ENCODE data around the gene BNIP3.

BNIP3 gene

DNA sequence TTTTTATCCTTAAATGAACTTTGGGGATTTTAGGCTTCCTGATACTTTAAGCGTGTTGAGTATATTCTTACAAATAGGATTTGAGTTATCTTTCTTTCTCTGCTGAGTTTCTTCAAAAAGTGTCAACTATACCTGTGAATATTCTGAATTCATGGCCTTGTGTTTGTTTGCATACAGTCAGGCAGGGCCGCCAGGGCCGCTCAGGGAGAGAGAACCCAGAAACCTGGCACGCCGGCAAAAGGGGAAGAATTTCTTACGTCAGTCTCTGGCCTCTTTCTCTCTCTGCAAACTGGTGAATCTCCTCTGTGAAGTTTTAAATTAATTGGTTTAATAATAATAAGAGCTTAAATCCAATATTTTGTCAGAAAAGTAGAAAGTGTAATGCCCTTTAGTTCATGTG is 29.3 kb upstream of the BNIP3 start:
- TF ChIP-seq, protein P1, sequence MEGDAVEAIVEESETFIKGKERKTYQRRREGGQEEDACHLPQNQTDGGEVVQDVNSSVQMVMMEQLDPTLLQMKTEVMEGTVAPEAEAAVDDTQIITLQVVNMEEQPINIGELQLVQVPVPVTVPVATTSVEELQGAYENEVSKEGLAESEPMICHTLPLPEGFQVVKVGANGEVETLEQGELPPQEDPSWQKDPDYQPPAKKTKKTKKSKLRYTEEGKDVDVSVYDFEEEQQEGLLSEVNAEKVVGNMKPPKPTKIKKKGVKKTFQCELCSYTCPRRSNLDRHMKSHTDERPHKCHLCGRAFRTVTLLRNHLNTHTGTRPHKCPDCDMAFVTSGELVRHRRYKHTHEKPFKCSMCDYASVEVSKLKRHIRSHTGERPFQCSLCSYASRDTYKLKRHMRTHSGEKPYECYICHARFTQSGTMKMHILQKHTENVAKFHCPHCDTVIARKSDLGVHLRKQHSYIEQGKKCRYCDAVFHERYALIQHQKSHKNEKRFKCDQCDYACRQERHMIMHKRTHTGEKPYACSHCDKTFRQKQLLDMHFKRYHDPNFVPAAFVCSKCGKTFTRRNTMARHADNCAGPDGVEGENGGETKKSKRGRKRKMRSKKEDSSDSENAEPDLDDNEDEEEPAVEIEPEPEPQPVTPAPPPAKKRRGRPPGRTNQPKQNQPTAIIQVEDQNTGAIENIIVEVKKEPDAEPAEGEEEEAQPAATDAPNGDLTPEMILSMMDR (IDR thresholded peaks at IDR 0.05; ENCODE audit: extremely low read depth, missing control alignments), result no peak
- DNase-seq (ENCODE audit: low spot score), result no peak

DNA sequence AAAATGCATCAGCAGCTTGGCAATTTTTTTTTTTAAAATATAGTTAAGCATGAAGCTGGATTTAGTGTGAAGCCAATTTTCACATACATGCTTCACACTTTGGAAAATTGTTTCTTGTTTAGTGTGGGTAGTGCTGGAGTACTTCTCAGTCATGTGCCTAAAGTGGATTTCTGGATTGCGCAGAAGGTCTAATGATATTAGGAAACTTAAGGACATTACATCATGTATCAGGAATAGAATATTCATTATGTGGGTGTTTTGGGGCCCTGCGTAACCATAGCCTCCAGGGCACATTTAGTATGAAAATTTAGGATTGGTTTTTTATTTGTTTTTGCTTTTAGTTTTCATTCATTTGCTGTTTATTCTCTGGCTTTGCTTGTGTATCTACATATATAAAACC is 28.8 kb upstream of the BNIP3 start:
- TF ChIP-seq, protein P1 (IDR thresholded peaks at IDR 0.05; ENCODE audit: extremely low read depth, missing control alignments), result no peak
- no peak for DNase-seq (ENCODE audit: low spot score)

DNA sequence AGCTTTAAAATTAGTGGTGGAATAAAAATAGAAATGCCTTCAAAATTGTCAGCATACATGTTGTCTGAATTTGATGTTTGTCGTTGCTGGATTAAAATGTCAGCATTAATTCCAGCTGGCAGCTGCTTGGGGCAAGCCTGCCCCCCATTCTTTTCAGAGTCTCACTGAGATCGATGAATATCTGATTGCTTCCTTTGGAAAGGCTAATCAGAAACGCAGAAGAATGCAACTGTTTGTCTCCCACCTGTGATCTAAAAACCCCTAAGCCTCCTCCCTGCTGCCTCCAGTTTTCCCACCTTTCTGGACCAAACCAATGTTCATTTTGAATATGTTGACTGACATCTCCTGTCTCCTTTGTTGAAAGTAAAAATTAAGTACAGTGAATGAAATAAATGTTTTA is 27.9 kb upstream of the BNIP3 start:
- no peak for DNase-seq (ENCODE audit: low spot score)
- TF ChIP-seq, protein P1 (IDR thresholded peaks at IDR 0.05; ENCODE audit: extremely low read depth, missing control alignments), result no peak

DNA sequence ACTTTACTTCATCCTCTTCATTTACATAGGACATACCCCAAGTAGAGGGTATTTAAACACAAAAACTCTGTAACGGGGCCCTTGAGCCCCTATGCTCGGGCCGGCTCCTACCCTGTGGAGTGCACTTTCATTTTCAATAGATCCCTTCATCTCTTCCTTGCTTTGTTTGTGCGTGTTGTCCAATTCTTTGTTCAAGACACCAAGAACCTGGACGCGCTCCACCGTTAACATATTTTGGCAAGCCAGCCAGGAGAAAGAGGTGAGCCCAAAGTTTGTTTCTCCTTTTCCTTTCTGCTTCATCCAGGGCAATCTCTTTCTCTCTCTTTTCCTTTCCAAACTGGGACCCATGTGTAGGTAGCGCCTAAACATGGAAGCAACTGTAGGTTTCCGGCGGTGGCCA is 26.0 kb upstream of the BNIP3 start:
- TF ChIP-seq, protein P1 (IDR thresholded peaks at IDR 0.05; ENCODE audit: extremely low read depth, missing control alignments), result no peak
- DNase-seq (ENCODE audit: low spot score), result no peak

DNA sequence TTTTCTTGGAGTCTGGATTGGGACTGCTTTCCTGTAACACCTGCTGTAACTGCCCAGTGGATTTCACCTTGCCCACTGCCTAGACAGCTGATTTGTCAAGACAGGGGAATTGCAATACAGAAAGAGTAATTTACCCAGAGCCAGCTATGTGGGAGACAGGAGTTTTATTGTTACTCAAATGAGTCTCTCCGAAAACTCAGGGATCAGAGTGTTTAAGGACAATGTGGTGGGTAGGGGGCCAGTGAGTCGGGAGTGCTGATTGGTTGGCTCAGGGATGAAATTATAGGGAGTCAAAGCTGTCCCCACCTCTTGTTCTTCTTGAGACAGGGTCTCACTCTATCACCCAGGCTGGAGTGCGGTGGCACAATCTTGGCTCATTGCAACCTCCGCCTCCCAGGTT is 25.2 kb upstream of the BNIP3 start:
- no peak for DNase-seq (ENCODE audit: low spot score)

DNA sequence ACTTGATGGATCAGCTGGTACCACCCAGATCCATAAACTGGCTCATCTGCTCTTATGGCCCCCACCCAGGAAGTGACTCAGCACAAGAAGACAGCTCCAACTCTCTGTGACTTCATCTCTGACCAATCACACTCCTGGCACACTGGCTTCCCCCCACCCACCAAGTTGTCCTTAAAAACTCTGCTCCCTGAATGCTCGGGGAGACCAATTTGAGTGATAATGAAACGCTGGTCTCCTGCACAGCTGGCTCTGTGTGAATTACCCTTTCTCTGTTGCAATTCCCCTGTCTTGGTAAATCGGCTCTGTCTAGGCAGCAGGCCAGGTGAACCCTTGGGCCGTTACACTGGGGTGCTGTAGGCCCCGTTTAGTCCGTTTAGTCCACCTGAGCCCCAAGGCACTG is 23.4 kb upstream of the BNIP3 start:
- TF ChIP-seq, protein P1 (IDR thresholded peaks at IDR 0.05; ENCODE audit: extremely low read depth, missing control alignments), result no peak
- DNase-seq (ENCODE audit: low spot score), result no peak

More for the DNA sequence above, 25.2 kb upstream of the BNIP3 start:
- TF ChIP-seq, protein P1 (IDR thresholded peaks at IDR 0.05; ENCODE audit: extremely low read depth, missing control alignments), result no peak

DNA sequence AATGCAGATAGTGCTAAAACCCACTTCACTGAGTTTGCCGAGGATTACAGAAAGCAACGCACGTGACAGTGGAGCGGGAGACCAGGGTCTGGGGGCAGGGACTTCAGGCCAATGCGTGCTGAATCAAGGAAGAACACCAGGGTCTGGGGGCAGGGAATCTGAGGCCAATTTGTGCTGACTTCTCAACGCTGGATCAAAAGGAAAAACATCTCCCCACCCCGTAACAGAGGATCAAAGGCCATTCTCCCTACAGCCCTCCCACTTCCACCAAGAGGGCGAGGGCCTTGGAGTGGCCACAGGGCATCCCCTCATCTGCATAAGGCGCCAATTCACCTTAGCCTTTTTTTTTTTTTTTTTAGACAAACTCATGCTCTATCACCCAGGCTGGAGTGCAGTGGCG is 22.3 kb upstream of the BNIP3 start:
- TF ChIP-seq, protein P1 (IDR thresholded peaks at IDR 0.05; ENCODE audit: extremely low read depth, missing control alignments), result no peak
- no peak for DNase-seq (ENCODE audit: low spot score)

Measured in GM20000 (cell line).